ENCODE results near the gene LIPM.

Gene LIPM

DNA sequence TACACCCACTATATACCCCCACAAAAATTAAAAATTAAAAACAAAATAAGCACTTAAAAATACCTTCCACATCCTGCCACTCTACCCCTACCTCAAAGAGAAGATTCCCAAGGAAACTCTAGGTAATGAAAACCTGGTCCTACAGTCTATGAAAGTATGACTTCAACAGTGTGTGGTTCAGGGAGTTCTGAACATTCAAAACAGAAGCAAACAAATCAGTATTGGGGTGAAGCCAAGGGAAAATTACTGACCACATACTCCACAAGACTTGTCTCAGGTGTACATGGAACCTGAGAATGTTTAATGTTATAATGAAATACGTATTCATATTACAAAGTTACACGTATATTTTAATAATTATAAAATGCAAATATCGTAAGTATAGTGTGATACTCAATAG, 20.3 kb upstream of the LIPM start:
- ChIA-PET CTCF (no interaction called here), POLR2A (no interaction called here)
- TF ChIP-seq, protein P1, sequence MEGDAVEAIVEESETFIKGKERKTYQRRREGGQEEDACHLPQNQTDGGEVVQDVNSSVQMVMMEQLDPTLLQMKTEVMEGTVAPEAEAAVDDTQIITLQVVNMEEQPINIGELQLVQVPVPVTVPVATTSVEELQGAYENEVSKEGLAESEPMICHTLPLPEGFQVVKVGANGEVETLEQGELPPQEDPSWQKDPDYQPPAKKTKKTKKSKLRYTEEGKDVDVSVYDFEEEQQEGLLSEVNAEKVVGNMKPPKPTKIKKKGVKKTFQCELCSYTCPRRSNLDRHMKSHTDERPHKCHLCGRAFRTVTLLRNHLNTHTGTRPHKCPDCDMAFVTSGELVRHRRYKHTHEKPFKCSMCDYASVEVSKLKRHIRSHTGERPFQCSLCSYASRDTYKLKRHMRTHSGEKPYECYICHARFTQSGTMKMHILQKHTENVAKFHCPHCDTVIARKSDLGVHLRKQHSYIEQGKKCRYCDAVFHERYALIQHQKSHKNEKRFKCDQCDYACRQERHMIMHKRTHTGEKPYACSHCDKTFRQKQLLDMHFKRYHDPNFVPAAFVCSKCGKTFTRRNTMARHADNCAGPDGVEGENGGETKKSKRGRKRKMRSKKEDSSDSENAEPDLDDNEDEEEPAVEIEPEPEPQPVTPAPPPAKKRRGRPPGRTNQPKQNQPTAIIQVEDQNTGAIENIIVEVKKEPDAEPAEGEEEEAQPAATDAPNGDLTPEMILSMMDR (IDR thresholded peaks at IDR 0.05; ENCODE audit: control extremely low read depth, extremely low read depth, low read depth, missing control alignments), result no peak
- no peak for DNase-seq (ENCODE audit: extremely low spot score)

DNA sequence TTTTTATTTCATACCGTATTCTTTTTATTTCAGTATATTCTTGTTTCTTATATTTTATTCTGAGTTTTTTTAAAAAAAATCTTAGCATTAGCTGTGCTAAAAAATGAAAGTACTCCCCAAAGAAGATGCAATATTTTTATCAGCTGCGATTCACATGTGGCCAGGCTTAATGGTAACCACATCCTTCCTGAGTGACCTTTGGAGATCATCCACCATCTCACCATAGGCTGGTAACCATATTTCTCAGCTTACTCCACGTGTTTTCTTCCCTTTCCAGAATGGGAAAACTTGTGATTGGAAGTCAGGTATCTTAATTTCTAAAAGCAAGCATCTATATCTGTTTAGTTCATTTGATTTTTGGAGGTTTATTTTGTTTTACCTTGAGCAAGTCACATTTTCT, 18.8 kb upstream of the LIPM start:
- TF ChIP-seq, protein P1 (IDR thresholded peaks at IDR 0.05; ENCODE audit: control extremely low read depth, extremely low read depth, low read depth, missing control alignments), result no peak
- ChIA-PET CTCF (no interaction called here), POLR2A (no interaction called here)
- no peak for DNase-seq (ENCODE audit: extremely low spot score)

DNA sequence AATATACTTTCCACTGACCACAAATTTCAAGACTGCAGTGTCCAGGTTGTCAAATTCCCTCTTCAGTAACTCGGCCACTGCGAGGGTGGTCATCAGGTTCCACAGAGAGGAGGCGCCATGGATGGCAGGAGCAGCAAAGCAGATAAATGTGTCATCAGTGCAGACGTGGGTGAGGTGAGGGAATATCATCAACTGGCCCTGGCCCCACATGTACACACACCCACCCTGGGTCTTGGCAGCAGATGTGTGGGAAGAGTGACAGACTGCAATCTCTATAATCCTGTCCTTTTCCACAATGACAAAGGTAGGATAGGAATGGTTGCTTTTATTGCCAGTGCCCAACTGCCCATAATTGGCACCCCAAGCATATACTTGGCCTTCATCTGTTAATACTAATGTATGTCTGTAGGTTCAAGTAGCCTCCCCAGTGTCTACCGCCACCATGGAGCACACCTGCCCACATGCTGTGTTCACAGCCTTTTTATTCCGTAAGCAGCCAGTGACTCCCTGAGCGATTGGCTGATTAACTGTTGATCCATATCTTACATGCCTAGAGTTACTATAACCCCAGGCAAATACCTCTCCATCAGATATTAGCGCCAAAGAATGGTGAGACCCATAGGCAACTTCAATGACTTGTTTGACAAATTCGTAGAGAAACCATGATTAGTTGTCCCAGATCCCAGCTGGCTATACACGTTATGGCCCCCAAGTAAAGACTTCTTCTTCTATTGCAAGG, 16.3 kb upstream of the LIPM start:
- CTCF ChIA-PET, result no interaction called here
- POLR2A ChIA-PET, result no interaction called here

DNA sequence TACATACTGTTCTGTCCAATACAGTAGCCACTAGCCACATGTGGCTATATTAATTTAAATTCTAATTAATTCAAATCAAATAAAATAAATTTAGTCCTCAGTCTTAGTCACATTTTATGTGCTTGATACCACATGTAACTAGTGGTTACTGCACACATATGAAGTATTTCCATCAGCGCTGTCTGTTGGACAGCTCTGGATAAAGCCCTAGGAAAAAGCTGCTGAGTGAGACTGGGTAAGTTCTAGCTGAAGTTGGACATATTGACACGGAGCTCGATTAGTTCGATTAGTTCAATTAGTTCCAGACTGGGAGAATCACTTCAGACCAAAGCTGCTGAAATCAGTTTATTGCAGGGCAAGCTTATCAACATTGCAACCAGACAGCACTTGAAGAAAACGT, 15.1 kb upstream of the LIPM start:
- CTCF ChIA-PET, result interaction anchor here (1.1 to 1.4 kb wide), 3 partner anchors 18 to 204 kb away, joined by 4 to 6 read pairs (median 4); partner anchors contain the start of gene RNLS
- TF ChIP-seq, protein P1 (IDR thresholded peaks at IDR 0.05; ENCODE audit: control extremely low read depth, extremely low read depth, low read depth, missing control alignments), result no peak
- POLR2A ChIA-PET, result no interaction called here
- DNase-seq (ENCODE audit: extremely low spot score), result no peak

More for the DNA sequence above, 16.3 kb upstream of the LIPM start:
- no peak for DNase-seq (ENCODE audit: extremely low spot score)
- TF ChIP-seq, protein P1 (IDR thresholded peaks at IDR 0.05; ENCODE audit: control extremely low read depth, extremely low read depth, low read depth, missing control alignments), result no peak

DNA sequence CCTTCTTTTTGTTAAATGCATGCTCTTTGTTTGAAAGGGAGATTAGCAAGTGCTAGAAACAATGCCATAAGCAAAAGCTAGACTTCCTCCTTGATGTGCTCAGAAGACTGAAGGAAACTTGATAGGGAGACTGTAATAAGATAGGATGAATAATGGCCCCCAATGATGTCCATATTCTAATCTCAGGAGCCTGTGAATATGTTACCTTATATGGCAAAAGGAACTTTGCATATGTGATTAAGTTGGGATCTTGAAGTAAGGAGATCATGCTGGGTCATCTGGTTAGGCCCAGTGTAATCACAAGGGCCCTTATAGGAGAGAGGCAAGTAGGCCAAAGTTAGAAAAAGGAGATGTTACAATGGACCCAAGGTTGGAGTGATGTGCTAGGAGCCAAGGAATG, 13.6 kb upstream of the LIPM start:
- no peak for DNase-seq (ENCODE audit: extremely low spot score)
- POLR2A ChIA-PET, result no interaction called here
- CTCF ChIA-PET, result interaction anchor here (1.0 to 1.7 kb wide), 3 partner anchors 15 to 206 kb away, joined by 3 to 4 read pairs (median 4); partner anchors contain the start of gene RNLS
- TF ChIP-seq, protein P1 (IDR thresholded peaks at IDR 0.05; ENCODE audit: control extremely low read depth, extremely low read depth, low read depth, missing control alignments), result no peak

DNA sequence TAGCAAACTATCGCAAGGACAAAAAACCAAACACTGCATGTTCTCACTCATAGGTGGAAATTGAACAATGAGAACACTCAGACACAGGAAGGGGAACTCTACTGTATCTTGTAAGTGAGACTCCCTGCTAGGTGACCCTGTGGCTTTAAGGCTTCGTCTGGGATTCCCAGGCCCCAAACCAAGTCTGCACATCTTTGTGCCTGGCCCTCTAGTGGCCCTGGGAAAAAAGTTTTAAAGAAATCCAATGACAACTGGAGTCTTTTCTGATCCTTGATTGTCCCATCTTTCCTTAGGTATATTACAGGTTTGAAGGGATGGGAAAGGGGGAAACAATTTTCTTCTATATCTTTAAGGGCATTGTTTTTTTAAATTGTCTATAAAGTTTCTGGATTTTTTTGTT, 10.6 kb upstream of the LIPM start:
- CTCF ChIA-PET, result interaction anchor here (1.0 to 1.5 kb wide), 4 partner anchors 9 to 92 kb away, joined by 3 to 8 read pairs (median 4); no protein-coding TSS in a partner anchor
- POLR2A ChIA-PET, result no interaction called here
- DNase-seq (ENCODE audit: extremely low spot score), result peak; percentile 27

More for the DNA sequence above, 10.6 kb upstream of the LIPM start:
- TF ChIP-seq, protein P1 (IDR thresholded peaks at IDR 0.05; ENCODE audit: control extremely low read depth, extremely low read depth, low read depth, missing control alignments), result peak; percentile 27

Data from GM10248 (cell line).